ENCODE data around the gene MX2. TPM values are rescaled to one million over a fixed set of nuclear protein-coding genes. Genes with fewer than 3 reads are reported as not detected.
A peak's percentile ranks its signal among the peaks of the same experiment; 100 is the strongest.

Gene MX2
- total RNA-seq, 2 experiments from 2014 or later = 3.5 to 10.4 TPM

DNA sequence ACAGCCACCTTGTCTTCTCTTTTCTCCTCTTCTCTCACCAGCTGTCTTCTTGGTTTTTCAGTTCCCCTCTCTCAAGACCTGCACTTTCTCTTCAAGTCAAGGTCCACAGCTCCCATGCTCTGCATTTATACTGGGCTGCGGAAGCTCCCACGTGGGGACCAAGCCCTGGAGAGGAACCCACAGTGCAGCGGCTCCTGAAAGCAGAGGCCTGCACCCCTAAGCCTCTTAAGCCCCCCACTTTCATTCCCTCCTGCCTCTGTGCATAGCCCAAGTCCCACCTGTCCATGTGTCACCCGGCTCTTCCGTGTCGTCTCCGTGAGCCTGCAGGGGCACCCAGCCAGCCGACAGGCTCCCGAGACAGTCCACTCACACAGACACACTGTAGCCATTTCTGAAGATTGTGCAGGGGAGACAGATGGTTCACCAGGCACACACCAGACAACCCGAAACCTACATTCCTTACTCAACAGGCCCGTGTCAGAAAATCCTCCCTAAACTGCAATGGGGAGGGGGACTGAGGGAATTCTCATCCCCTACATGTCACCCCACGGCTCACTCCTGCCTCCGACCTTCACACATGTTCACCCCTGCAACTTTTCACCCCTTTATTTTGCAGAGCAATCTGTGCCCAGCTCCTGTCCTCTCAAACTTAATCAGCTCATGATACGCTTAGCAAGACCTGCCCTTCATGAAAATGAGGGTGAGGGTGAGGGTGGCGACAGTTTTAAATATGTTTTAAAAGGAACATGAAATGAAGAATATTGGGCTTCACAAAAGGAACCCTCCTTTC lies 6.3 kb downstream of the MX2 start:
- no peaks in the 10 kb centered on the region for H3K9me2 ChIP-seq (ENCODE audit: insufficient read depth, low read length)
- H3K36me3 ChIP-seq (ENCODE audit: insufficient read depth, low read length) = no peaks in the 10 kb centered on the region
- peaks cover 46% of the 10 kb centered on the region for H3K4me1 ChIP-seq (ENCODE audit: insufficient read depth, low read length, poor library complexity, severe bottlenecking)
- no TSS peak for BruUV-seq (replicated peaks)
- peak overlapping the region; percentile 93 for H3K27ac ChIP-seq (ENCODE audit: low read depth, low read length, poor library complexity, severe bottlenecking)
- no peak for TF ChIP-seq EZH2phosphoT487 (IDR thresholded peaks at IDR 0.05; ENCODE audit: borderline replicate concordance, low read depth, low read length)
- TF ChIP-seq, protein P1, sequence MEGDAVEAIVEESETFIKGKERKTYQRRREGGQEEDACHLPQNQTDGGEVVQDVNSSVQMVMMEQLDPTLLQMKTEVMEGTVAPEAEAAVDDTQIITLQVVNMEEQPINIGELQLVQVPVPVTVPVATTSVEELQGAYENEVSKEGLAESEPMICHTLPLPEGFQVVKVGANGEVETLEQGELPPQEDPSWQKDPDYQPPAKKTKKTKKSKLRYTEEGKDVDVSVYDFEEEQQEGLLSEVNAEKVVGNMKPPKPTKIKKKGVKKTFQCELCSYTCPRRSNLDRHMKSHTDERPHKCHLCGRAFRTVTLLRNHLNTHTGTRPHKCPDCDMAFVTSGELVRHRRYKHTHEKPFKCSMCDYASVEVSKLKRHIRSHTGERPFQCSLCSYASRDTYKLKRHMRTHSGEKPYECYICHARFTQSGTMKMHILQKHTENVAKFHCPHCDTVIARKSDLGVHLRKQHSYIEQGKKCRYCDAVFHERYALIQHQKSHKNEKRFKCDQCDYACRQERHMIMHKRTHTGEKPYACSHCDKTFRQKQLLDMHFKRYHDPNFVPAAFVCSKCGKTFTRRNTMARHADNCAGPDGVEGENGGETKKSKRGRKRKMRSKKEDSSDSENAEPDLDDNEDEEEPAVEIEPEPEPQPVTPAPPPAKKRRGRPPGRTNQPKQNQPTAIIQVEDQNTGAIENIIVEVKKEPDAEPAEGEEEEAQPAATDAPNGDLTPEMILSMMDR (conservative IDR thresholded peaks at IDR 0.05; ENCODE audit: low read length) = no peak
- POLR2A ChIA-PET = interaction anchor here (1.3 to 3.8 kb wide), 8 partner anchors 7 to 84 kb away, joined by 3 to 17 read pairs (median 6); no protein-coding TSS in a partner anchor
- peak overlapping the region; percentile 60 for H3K4me3 ChIP-seq (ENCODE audit: low read depth, low read length, poor library complexity, severe bottlenecking)
- no peaks in the 10 kb centered on the region for H3K9me3 ChIP-seq (ENCODE audit: low read length)
- peaks cover 3% of the 10 kb centered on the region; the same call in 1 of the 2 replicates for H3K79me2 ChIP-seq (ENCODE audit: insufficient read depth, low read depth, low read length)
- H3K4me2 ChIP-seq (ENCODE audit: low read length) = peak overlapping the region; percentile 86
- CTCF ChIA-PET (ENCODE audit: unreplicated experiment) = interaction anchor here (1.0 to 1.9 kb wide), 7 partner anchors 42 to 85 kb away, joined by 3 to 5 read pairs (median 4); no protein-coding TSS in a partner anchor
- intact Hi-C loops (cut with micrococcal nuclease; ENCODE audit: unreplicated experiment) = loop anchor here (1.0 to 10.0 kb wide), 4 partner anchors 47 to 557 kb away; no protein-coding TSS in a partner anchor
- H4K20me1 ChIP-seq (ENCODE audit: insufficient read depth, low read length) = no peaks in the 10 kb centered on the region
- peak overlapping the region; percentile 80 for H2AFZ ChIP-seq (ENCODE audit: low read length)
- peak; percentile 90 for DNase-seq (ENCODE audit: low spot score)

DNA sequence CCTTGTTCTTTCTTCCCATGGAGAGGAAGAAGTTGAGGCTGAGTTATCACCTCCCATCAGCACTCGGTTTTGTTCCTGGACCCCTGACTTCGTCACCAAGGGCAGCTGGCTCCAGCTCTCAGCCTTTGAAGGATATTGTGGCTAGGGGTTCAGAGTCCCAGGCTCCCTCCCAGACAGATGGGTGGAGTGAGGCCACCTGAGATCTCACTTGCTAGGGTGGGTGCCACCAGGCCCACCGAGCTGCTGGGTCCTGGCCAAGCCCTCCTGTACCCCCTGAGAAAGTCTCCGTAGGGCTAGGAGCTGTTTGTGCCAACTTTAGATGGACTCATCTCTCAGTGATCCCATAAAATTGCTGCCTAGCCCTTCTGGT lies 6.9 kb downstream of the MX2 start:
- ChIA-PET CTCF (ENCODE audit: unreplicated experiment) (interaction anchor here (0.6 to 1.3 kb wide), 8 partner anchors 10 to 86 kb away, joined by 3 to 5 read pairs (median 4); no protein-coding TSS in a partner anchor), POLR2A (interaction anchor here (0.7 to 3.8 kb wide), 7 partner anchors 8 to 85 kb away, joined by 3 to 17 read pairs (median 3); no protein-coding TSS in a partner anchor)
- peak overlapping the region; percentile 86 for H3K4me2 ChIP-seq (ENCODE audit: low read length)
- peak overlapping the region; percentile 59 for H3K4me3 ChIP-seq (ENCODE audit: low read depth, low read length, poor library complexity, severe bottlenecking)
- no TSS peak for BruUV-seq (replicated peaks)
- no peak for TF ChIP-seq EZH2phosphoT487 (IDR thresholded peaks at IDR 0.05; ENCODE audit: borderline replicate concordance, low read depth, low read length)
- TF ChIP-seq, protein P1 (conservative IDR thresholded peaks at IDR 0.05; ENCODE audit: low read length) = no peak
- no peaks in the 10 kb centered on the region for H4K20me1 ChIP-seq (ENCODE audit: insufficient read depth, low read length)
- intact Hi-C loops (cut with micrococcal nuclease; ENCODE audit: unreplicated experiment) = loop anchor here (1.0 to 10.0 kb wide), 4 partner anchors 47 to 556 kb away; no protein-coding TSS in a partner anchor
- peak overlapping the region; percentile 80 for H2AFZ ChIP-seq (ENCODE audit: low read length)
- H3K79me2 ChIP-seq (ENCODE audit: insufficient read depth, low read depth, low read length) = peaks cover 3% of the 10 kb centered on the region; the same call in 1 of the 2 replicates
- H3K27ac ChIP-seq (ENCODE audit: low read depth, low read length, poor library complexity, severe bottlenecking) = peak overlapping the region; percentile 93
- no peaks in the 10 kb centered on the region for H3K9me3 ChIP-seq (ENCODE audit: low read length)
- no peaks in the 10 kb centered on the region for H3K9me2 ChIP-seq (ENCODE audit: insufficient read depth, low read length)
- H3K4me1 ChIP-seq (ENCODE audit: insufficient read depth, low read length, poor library complexity, severe bottlenecking) = peaks cover 46% of the 10 kb centered on the region
- no peaks in the 10 kb centered on the region for H3K36me3 ChIP-seq (ENCODE audit: insufficient read depth, low read length)
- DNase-seq (ENCODE audit: low spot score) = peak; percentile 52
